Non-pigmented ciliary epithelial cell (primary cell): ENCODE results near the gene CLEC1A.

ENCODE experiments used
- DNase-seq: peaks from one replicate; pipeline ENCODE4 v3.0.0-alpha.2; 2010; ENCODE audit warnings: low read depth

CLEC1A gene

GRCh38 chr12:10101042-10101579, 2.3 kb upstream of the CLEC1A start:
- no peak for DNase-seq

- no peak for DNase-seq
Measured at GRCh38 chr12:10097521-10097920, 1.3 kb downstream of the CLEC1A start.

- DNase-seq, result no peak
Measured at GRCh38 chr12:10095971-10096370, 2.8 kb downstream of the CLEC1A start.

GRCh38 chr12:10094646-10095395, 4.0 kb downstream of the CLEC1A start:
- DNase-seq, result no peak

GRCh38 chr12:10088955-10089900, 9.6 kb downstream of the CLEC1A start:
- no peak for DNase-seq

- DNase-seq, result no peak
Measured at GRCh38 chr12:10088031-10088430, 10.8 kb downstream of the CLEC1A start.

- DNase-seq, result no peak
Measured at GRCh38 chr12:10086387-10086786, 12.4 kb downstream of the CLEC1A start.

- DNase-seq, result no peak
Measured at GRCh38 chr12:10084733-10085132, 14.1 kb downstream of the CLEC1A start.

- DNase-seq, result no peak
Measured at GRCh38 chr12:10082117-10082874, 16.5 kb downstream of the CLEC1A start.

- no peak for DNase-seq
Measured at GRCh38 chr12:10075451-10075850, 23.3 kb downstream of the CLEC1A start.

- DNase-seq, result no peak
Measured at GRCh38 chr12:10073261-10073660, 25.5 kb downstream of the CLEC1A start.

GRCh38 chr12:10072131-10072530, 26.7 kb downstream of the CLEC1A start:
- no peak for DNase-seq

GRCh38 chr12:10070380-10070779, 28.4 kb downstream of the CLEC1A start:
- DNase-seq, result no peak

GRCh38 chr12:10069976-10070375, 28.8 kb downstream of the CLEC1A start:
- DNase-seq, result no peak

- no peak for DNase-seq
Measured at GRCh38 chr12:10069099-10069498, 29.7 kb downstream of the CLEC1A start.

GRCh38 chr12:10068644-10069043, 30.1 kb downstream of the CLEC1A start:
- DNase-seq, result no peak

GRCh38 chr12:10067942-10068341, 30.8 kb downstream of the CLEC1A start:
- DNase-seq, result no peak

GRCh38 chr12:10067264-10067663, 31.5 kb downstream of the CLEC1A start:
- DNase-seq, result no peak

- DNase-seq, result no peak
Measured at GRCh38 chr12:10065241-10065640, 33.5 kb downstream of the CLEC1A start.

GRCh38 chr12:10058387-10058786, 40.4 kb downstream of the CLEC1A start:
- DNase-seq, result no peak

- no peak for DNase-seq
Measured at GRCh38 chr12:10052193-10052913, 46.4 kb downstream of the CLEC1A start.
